HG02981 (cell line): ENCODE data around the gene SIRT1.
"Not testable (repeated sequence)": the region's sequence is repeated elsewhere in the genome, so short reads cannot be mapped to it uniquely, and the experiment has no call there.

Experiments used
- ATAC-seq: cut with Tn5 transposase; IDR thresholded peaks from one replicate; pipeline ENCODE4 v1.9.1; 2021; ENCODE audit warnings: mild to moderate bottlenecking, moderate library complexity; ENCODE audit not compliant: unreplicated experiment

The SIRT1 gene

GRCh38 chr10:67884313-67884841, at the start of gene SIRT1:
Gene SIRT1, plus strand, starts transcription at chr10:67884656. Its CDS starts 66 bp downstream, at chr10:67884722.
- ATAC-seq = peak; percentile 84

GRCh38 chr10:67835541-67836394, 48.7 kb upstream of the SIRT1 start:
- ATAC-seq = not testable (repeated sequence)

GRCh38 chr10:67836488-67836887, 48.0 kb upstream of the SIRT1 start:
- ATAC-seq = no peak

DNA sequence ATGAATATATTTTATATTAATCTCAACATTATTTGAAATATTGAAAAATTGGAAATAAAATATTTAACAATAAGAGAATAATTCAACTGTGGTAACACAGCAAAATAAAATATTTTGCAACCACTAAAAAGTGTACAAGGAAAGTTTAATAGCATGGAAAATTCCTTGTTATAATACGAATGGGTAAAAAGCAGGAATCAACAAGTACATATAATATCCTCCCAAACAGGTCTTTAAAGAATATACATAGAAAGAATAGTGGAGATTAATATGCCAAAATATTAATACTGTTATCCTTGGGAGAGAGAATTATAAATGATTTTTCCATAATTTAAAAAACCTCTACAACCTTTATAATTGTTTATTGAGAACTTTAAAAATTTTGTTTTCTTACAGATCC, 47.5 kb upstream of the SIRT1 start:
- ATAC-seq = no peak

GRCh38 chr10:67837541-67838314, 46.7 kb upstream of the SIRT1 start, which contains the start of gene DNAJC12:
Gene DNAJC12, minus strand, starts transcription at chr10:67838188. Its CDS starts 177 bp downstream, at chr10:67838011.
- no peak for ATAC-seq

DNA sequence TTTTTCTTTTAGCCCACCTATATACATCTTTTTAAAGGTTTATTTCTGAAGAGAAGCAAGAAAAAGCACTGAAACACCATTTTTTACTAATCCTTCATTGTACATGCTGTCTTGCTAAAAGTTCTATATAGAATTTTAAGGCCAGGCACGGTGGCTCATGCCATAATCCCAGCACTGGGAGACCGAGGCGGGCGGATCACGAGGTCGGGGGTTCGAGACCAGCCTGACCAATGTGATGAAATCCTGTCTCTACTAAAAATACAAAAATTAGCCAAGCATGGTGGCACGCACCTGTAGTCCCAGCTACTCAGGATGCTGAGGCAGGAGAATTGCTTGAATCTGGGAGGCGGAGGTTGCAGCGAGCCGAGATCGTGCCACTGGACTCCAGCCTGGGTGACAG, 44.9 kb upstream of the SIRT1 start:
- not testable (repeated sequence) for ATAC-seq

DNA sequence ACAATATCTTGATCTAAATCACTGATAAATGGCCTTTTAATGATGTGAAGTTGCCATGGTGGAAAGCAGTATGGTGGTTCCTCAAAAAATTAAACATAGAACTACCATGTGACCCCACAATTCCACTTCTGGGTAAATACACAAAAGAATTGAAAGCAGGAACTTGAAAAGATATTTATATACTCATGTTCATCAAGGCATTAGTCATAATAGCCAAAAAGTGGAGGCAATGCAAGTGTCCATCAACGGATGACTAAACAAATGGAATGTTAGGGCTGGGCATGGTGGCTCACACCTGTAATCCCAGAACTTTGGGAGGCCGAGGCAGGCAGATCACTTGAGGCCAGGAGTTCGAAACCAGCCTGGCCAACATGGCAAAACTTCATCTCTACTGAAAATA, 44.5 kb upstream of the SIRT1 start:
- ATAC-seq = no peak

DNA sequence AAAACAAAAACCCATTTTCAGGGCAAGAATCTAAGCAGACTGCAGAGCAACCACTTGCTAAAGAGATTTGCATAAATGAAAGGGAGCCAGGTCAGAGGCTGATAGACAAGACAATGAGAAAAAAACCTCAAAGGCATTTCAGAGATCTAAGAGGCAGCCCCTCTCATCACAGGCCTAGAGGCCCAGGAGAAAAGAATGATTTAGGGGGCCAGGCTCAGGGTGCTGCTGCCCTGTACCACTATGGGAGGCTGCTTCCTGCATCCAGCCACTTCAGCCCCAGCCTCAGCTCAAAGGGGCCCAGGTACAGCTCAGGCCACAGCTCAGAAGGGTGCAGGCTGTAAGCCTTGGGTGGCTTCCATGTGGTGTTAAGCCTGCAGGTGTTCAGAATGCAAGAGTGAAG, 42.7 kb upstream of the SIRT1 start:
- no peak for ATAC-seq

DNA sequence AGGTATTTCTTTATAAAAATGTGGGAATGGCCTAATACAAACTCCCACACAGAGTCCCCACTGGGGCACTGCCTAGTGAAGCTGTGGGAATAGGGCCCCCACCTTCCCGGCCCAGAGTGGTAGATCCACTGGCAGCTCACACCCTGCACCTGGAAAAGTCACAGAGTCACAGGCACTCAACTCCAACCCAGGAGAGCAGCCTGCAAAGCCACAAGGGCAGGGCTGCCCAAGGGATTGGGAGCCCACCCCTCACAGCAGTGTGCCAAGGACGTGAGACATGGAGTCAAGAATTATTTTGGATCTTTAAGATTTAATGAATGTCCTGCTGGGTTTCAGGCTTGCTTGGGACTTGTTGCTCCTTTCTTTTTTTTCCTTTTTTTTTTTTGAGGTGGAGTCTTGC, 41.2 kb upstream of the SIRT1 start:
- ATAC-seq = no peak

- peak; percentile 89 for ATAC-seq
These were observed 35.0 kb upstream of the SIRT1 start for GRCh38 chr10:67849331-67850011.

- no peak for ATAC-seq
These were observed 33.3 kb upstream of the SIRT1 start for GRCh38 chr10:67851186-67851585.

DNA sequence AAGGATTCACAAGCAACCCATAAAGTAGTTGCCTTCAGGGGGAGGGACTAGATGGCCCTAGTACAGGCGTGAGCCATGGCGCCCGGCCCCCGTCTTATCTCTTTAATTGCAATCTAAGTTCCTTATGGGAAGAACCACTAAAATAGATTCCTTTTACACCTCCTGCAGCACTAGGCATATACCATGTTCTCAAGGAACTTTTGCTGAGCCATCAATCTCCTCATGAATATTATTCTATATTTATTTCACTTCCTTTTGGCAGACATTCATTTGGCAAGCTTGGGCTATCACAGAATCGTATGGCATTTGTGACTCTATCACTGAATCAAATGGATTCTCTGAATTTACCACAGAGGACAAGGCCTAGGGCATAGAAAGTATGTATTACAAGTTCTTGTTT, 31.7 kb upstream of the SIRT1 start:
- ATAC-seq = no peak

GRCh38 chr10:67853512-67853911, 30.9 kb upstream of the SIRT1 start:
- no peak for ATAC-seq

GRCh38 chr10:67858971-67859370, 25.5 kb upstream of the SIRT1 start:
- no peak for ATAC-seq

DNA sequence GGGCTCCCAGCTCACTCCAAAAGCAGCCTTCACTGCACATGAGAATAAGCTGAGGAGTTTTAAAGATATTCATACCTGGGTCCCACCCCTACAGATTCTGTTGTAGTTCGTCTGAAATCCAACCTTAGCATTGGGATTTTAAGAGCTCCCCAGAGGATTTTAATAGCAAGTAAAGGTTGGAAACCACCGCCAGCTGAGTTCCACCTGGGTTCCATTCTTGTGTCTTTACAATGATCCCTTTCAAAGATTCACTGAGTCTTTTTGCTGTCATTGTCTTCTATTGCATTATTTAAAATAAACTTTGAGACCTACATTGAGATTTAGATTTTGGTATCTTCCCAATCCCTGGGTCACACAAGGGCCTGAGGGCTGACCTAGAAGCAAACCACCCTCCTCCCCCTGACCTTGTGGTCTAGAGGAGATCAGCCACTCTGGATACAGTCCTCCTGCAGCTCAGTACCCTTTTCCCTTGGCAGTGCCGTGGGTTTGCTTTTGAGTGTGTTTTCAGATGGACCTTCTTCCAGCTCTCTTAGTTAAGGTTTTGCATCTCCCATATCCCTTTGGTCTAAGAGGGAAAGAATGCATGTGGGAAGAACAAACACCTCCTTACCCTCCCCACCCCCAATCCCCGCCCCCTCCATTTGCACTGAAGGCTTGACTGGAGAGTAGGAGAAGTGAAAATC, 22.6 kb upstream of the SIRT1 start:
- ATAC-seq = no peak

- ATAC-seq = no peak
These were observed 21.4 kb upstream of the SIRT1 start for GRCh38 chr10:67863094-67863493.

- ATAC-seq = no peak
These were observed 19.7 kb upstream of the SIRT1 start for GRCh38 chr10:67864607-67865371.

- ATAC-seq = no peak
These were observed 16.3 kb upstream of the SIRT1 start for GRCh38 chr10:67868132-67868531.

DNA sequence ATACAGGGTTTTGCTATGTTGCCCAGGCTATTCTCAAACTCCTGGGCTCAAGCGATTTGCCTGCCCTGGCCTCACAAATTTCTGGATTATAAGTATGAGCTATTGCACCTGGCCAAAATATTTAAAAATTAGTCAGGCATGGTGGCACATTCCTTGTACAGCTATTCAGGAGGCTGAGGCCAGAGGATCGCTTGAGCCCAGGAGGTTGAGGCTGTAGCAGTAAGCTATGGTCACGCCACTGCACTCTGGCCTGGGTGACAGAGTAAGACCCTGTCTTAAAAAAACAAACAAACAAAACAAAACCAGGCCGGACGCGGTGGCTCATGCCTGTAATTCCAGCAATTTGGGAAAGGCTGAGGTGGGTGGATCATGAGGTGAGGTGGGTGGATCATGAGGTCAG, 14.5 kb upstream of the SIRT1 start:
- ATAC-seq = no peak
